ENCODE data around the gene KIAA1217.

KIAA1217 gene

GRCh38 chr10:24257588-24257987, 48.6 kb downstream of the KIAA1217 start:
- H3K9me2 ChIP-seq (replicated peaks; ENCODE audit: low read depth, low read length): no peaks in the 10 kb centered on the region
- H3K36me3 ChIP-seq (ENCODE audit: insufficient read depth, low read length): no peaks in the 10 kb centered on the region
- no peak overlapping the region for H2AFZ ChIP-seq (ENCODE audit: low read length)
- no peaks in the 10 kb centered on the region for H3K79me2 ChIP-seq (ENCODE audit: insufficient read depth, low read length)
- no peak overlapping the region for H3K4me2 ChIP-seq (ENCODE audit: low read depth, low read length, poor library complexity, severe bottlenecking)
- H3K27me3 ChIP-seq (ENCODE audit: insufficient read depth, low read length, poor library complexity, severe bottlenecking): no peaks in the 10 kb centered on the region
- no peaks in the 10 kb centered on the region for H3K4me1 ChIP-seq (ENCODE audit: insufficient read depth, low read length, poor library complexity, severe bottlenecking)
- no peak overlapping the region for H3K4me3 ChIP-seq (ENCODE audit: low read length, poor library complexity, severe bottlenecking)
- no peaks in the 10 kb centered on the region for H3F3A ChIP-seq (ENCODE audit: low read depth)
- H3K9me3 ChIP-seq (ENCODE audit: insufficient read depth, low read depth, low read length): no peaks in the 10 kb centered on the region
- H3K9ac ChIP-seq (ENCODE audit: low read depth, low read length, poor library complexity, severe bottlenecking): no peak overlapping the region
- no peaks in the 10 kb centered on the region for H4K20me1 ChIP-seq (ENCODE audit: insufficient read depth, low read length, poor library complexity, severe bottlenecking)
- TF ChIP-seq EZH2phosphoT487 (IDR thresholded peaks at IDR 0.05; ENCODE audit: borderline replicate concordance) (no peak), CTCF (conservative IDR thresholded peaks at IDR 0.05; ENCODE audit: low read length) (no peak)

- Histone ChIP-seq H3K9me3 (ENCODE audit: insufficient read depth, low read depth, low read length) (no peaks in the 10 kb centered on the region), H3K9me2 (replicated peaks; ENCODE audit: low read depth, low read length) (no peaks in the 10 kb centered on the region), H3F3A (ENCODE audit: low read depth) (no peaks in the 10 kb centered on the region), H3K9ac (ENCODE audit: low read depth, low read length, poor library complexity, severe bottlenecking) (no peak overlapping the region), H3K27me3 (ENCODE audit: insufficient read depth, low read length, poor library complexity, severe bottlenecking) (no peaks in the 10 kb centered on the region), H3K79me2 (ENCODE audit: insufficient read depth, low read length) (no peaks in the 10 kb centered on the region), H3K4me1 (ENCODE audit: insufficient read depth, low read length, poor library complexity, severe bottlenecking) (no peaks in the 10 kb centered on the region), H3K4me2 (ENCODE audit: low read depth, low read length, poor library complexity, severe bottlenecking) (no peak overlapping the region), H3K36me3 (ENCODE audit: insufficient read depth, low read length) (no peaks in the 10 kb centered on the region), H3K4me3 (ENCODE audit: low read length, poor library complexity, severe bottlenecking) (no peak overlapping the region), H2AFZ (ENCODE audit: low read length) (no peak overlapping the region), H4K20me1 (ENCODE audit: insufficient read depth, low read length, poor library complexity, severe bottlenecking) (no peaks in the 10 kb centered on the region)
- TF ChIP-seq CTCF (conservative IDR thresholded peaks at IDR 0.05; ENCODE audit: low read length) (no peak), EZH2phosphoT487 (IDR thresholded peaks at IDR 0.05; ENCODE audit: borderline replicate concordance) (no peak)
Observed at GRCh38 chr10:24259365-24260130, 50.6 kb downstream of the KIAA1217 start.

GRCh38 chr10:24261627-24262026, 52.7 kb downstream of the KIAA1217 start:
- no peaks in the 10 kb centered on the region for H3K36me3 ChIP-seq (ENCODE audit: insufficient read depth, low read length)
- no peaks in the 10 kb centered on the region for H4K20me1 ChIP-seq (ENCODE audit: insufficient read depth, low read length, poor library complexity, severe bottlenecking)
- H3K4me1 ChIP-seq (ENCODE audit: insufficient read depth, low read length, poor library complexity, severe bottlenecking): no peaks in the 10 kb centered on the region
- H3K9ac ChIP-seq (ENCODE audit: low read depth, low read length, poor library complexity, severe bottlenecking): no peak overlapping the region
- no peak for TF ChIP-seq CTCF (conservative IDR thresholded peaks at IDR 0.05; ENCODE audit: low read length)
- no peak for TF ChIP-seq EZH2phosphoT487 (IDR thresholded peaks at IDR 0.05; ENCODE audit: borderline replicate concordance)
- no peaks in the 10 kb centered on the region for H3K79me2 ChIP-seq (ENCODE audit: insufficient read depth, low read length)
- no peaks in the 10 kb centered on the region for H3K9me3 ChIP-seq (ENCODE audit: insufficient read depth, low read depth, low read length)
- H2AFZ ChIP-seq (ENCODE audit: low read length): no peak overlapping the region
- H3K4me2 ChIP-seq (ENCODE audit: low read depth, low read length, poor library complexity, severe bottlenecking): no peak overlapping the region
- no peaks in the 10 kb centered on the region for H3K9me2 ChIP-seq (replicated peaks; ENCODE audit: low read depth, low read length)
- no peaks in the 10 kb centered on the region for H3F3A ChIP-seq (ENCODE audit: low read depth)
- no peaks in the 10 kb centered on the region for H3K27me3 ChIP-seq (ENCODE audit: insufficient read depth, low read length, poor library complexity, severe bottlenecking)
- H3K4me3 ChIP-seq (ENCODE audit: low read length, poor library complexity, severe bottlenecking): no peak overlapping the region
